ENCODE data around the gene ZNF451.

The ZNF451 gene

DNA sequence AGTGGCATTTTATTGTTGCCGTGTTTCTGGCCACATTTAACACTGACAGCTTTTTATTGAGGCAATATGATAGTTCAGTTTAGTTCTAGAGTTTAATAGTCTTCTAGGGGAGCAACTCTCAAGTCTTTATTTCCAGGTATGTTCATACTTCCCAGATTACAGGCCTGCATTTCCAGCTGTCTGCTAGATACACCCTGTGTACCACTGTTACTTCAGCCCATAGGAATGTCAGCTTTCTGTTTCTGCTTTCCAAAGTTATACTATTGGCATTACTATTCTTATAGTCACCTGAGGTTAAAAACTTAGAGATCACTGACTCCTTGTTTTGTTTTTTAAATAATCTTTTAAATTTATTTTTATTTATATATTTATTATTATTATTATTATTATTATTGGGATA, 7.6 kb downstream of the ZNF451 start:
- DNase-seq = no peak

DNA sequence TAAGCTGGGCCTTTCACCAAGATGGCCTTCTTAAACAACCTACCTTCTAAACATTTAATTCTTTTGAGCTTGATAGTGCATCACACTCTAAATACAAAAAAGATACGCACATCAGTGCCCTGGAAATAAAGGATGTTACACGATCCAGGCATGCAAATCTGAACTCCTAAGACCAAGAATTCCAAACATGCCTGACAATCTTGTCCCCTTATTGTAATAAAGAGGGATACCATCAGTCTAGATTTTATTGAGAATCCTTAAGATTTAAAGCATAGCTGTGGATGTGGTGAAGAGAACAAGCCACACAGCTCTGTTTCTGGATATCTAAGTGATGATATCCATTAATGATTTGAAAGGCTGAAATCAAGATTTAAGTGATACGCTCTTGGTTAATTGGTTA, 13.0 kb downstream of the ZNF451 start:
- no peak for DNase-seq

DNA sequence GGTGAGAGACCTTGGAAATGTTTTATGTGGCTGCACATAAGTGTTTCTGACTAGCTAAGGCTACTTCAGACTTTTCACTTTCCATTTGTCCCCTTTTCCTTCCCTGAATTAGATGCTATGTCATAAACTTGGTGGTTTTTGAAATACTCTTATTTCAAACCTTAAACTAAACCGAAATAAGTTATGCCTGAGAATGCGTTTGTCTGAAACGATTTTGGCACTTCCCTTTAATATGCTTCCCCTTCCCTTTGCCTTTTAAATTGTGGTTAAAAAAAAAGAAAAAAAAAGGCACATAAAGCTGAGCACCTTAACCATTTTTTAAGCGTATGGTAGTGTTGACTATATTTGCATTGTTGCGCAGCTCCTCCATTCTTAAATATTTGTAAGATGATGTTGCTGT, 14.3 kb downstream of the ZNF451 start:
- DNase-seq = no peak

DNA sequence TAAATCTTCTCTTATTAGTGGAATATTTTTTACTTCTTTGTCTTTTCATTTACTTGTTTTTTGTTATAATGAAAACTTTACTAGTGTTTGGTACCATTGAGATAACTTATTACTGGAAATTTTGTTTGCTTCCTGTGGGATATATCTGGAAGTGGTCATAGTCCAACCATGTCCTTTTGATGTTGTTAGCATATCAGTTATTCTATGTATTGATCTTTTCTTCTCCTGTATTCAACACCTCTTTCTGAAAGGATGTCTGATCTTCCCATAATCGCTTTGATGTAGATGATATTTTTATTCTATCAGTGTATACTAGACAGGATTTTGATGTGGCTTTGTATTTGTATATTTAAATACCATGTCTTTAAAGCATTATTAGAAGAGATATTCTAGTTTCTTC, 17.0 kb downstream of the ZNF451 start:
- no peak for DNase-seq

DNA sequence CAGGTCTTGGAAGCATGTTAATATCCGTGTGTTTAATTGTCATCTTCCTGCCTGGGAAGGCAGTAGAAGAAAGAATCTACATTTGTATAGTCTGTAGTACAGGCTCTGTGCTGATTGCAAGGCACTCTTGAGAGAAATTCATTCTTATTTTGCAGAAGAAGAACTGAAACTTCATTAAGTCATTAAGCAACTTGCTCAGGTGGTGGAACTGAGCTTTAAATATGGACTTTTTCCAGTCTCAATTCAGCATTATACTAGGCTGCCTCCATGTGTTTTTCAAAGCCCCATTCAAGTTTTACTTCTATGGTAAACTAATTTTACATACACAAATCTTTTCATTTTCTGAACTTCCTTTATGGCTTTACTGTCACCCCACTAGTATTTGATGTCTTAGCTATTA, 18.7 kb downstream of the ZNF451 start:
- no peak for DNase-seq

DNA sequence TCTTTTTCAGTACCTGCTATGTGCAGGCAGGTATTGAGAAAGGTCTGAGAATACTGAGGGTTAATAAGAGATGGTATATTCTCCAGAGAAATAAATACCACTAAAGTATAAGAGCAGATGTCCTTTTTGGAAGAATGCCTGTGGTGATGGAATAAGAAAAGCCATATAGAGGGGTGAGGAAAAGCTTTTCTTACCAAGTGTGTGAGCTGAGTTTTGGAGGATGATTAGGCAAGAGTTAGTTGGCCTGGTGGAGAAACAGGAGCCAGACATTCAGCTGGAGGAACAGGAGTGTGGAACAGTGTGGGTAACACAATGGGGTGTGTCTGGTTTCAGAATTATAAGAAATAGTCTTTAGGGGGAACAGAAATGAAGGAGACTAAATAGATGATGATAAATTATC, 19.9 kb downstream of the ZNF451 start:
- no peak for DNase-seq

DNA sequence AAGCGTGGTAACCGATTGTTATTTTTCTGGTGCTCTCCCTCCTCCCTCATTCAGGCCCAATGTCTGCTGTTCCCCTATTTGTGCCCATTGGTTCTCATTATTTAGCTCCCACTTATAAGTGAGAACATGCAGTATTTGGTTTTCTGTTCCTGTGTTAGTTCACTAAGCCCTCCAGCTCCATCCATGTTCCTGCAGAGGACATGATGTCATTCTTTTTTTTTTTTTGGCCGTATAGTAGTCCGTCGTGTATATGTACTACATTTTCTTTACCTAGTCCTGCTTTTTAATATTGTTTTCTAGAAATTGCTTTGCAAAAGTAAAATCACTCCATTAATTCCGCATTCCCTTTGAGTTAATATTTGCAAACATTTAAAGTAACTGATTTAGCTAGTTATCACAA, 23.1 kb downstream of the ZNF451 start:
- DNase-seq = no peak

DNA sequence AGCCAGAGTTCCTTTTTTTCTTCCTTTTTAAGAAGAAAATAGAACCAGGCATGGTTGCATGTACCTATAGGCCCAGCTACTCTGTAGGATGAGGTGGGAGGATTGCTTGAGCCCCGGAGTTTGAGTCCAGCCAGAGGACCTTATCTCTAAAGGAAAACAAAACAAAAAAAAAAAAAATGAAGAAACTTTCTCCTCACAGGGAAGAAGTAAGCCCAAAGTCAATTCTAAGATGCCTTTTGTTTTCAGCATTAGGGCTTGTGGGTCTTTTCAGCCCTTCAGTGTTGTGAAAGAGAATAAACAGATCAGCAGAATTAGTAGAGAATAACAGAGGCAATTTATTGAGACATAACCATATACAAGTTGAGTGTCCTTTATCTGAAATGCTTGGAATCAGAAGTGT, 26.8 kb downstream of the ZNF451 start:
- no peak for DNase-seq

DNA sequence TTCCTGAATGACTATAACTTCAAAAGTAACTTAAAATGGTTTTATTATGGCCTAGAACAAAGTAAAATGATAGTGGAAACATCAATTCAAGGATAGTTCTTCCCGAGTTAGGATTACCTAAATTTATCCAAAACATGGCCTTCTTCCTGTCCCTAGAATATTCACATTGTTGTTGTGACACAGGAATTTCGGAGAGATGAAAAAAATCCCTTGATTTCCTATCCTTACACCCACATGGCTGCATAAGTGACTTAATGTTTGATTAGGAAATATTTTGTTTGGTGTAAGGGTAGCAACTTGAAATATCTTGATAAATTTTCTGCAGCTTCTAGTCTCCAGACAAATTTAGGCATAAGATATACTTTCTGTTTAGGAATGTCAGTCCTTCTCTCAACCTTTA, 27.8 kb downstream of the ZNF451 start:
- no peak for DNase-seq

DNA sequence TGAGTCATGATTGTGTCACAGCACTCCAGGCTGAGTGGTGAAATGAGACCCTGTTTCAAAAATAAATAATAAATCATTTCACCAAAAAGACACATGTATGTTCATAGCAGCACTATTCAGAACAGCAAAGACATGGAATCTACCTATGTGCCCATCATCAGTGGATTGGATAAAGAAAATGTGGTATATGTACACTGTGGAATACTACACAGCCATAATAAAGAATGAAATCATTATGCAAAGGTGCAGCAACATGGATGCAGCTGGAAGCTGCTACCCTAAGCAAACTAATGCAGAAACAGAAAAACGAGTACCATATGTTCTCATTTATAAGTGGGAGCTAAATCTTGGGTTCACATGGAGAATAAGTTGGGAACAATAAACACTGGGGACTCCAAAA, 33.1 kb downstream of the ZNF451 start:
- DNase-seq = no peak

DNA sequence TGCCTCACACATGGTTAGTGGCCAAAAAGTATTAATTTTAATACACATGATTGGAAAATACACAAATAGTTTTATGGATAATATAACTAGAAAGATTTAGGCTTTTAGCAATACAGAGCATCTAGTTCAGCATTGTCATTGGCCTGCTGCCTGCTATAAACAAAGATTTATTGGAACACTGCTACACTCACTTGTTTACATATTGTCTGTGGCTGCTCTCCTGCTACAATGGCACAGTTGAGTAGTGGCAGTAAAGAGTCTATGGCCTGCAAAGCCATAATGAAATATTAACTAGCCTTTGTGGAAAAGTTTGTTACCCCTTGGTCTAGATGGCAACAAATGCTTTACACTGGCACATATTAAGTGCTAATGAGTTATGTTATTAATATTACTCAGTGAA, 37.8 kb downstream of the ZNF451 start:
- DNase-seq = no peak

DNA sequence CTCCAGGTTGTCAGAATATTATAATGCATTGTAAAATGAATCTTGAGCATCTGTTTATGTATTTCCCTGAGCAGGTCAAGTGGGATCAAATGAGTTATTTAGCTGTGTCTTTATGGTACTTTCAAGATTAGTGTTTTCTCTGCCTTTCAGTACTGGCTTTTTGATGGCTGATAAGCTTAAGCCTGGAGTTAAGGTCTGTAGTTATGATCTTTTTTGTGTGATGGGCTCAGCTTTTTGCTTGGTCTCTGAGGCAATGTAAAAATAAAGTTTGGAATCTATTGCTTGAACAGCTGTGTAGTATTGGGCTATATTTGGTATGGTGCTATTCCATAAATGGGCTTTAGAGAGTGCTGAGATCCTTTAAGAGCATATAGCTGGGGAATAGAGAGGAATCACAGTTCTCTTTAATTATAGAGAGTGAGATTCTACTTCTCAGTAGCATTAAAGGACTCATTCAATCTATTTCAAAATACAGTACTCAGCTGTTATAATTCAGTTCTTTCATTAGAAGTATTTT, 40.7 kb downstream of the ZNF451 start:
- no peak for DNase-seq

DNA sequence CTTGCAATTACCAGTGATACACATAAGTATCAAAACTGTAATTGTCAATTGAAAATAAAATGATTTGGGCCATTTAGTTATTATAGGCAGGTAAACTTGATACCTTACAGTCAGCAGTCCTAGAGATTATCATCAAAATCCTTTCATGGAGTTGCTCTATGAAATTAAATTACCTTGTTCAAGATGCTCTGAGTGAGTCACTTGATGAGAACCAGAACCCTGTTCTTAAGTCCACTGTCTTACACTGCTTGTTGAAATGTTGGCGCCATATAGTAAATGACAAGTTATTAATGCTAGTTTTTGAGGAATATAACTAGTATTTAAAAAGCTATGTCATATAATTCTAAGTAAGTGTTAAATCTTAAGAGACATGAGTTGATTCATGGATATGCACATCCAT, 45.0 kb downstream of the ZNF451 start:
- DNase-seq = no peak

DNA sequence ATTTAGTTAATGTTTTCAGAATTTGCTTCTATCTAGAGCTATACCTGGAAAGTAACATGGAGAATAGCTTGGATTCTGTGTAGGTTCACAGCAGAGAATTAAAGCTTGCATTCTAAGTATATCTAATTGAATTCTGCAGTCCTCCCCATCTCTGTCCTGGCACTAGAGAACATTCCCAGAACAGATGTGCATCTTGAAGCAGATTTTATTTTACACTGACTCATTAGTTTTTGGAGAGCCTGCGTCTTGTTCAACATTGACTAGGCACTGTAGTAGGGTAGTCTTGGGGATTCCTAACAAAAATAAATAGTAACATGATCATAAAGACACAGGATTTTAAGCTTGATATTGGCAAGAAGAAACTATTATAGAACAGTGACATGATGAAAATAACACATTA, 45.9 kb downstream of the ZNF451 start:
- DNase-seq = no peak

DNA sequence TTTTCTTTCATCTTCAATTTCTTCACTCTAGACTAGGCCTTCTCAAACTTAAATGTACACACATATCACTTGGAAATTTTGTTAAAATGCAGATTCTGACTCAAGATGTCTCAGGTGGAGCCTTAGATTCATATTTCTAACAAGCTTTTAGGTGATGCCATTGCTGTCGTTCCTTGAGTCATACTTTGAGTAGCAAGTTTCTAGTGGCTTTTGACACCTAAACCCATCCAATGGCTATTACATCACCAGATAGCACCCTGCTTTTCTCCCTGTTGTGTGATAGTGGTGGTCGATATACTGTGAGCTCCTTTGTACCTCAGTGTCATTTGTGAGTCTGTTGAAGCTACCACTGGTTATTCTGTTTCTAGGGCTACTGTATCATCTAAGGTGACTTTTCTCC, 47.4 kb downstream of the ZNF451 start:
- DNase-seq = no peak

DNA sequence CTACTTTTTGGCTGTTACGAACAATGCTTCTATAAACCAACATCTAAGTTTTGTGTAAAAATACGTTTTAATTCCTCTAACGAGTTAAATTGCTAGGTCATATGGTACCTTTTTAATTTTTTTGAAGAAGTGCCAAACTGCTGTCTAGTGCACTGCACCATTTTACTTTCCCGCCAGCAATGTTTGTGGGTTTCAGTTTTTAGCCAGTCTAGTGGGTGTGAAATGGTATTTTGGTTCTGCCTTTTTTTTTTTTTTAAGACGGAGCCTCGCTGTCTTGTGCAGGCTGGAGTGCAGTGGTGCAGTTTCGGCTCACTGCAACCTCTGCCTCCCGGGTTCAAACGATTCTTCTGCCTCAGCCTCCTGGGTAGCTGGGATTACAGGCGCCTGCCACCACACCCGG, 48.0 kb downstream of the ZNF451 start:
- no peak for DNase-seq

DNA sequence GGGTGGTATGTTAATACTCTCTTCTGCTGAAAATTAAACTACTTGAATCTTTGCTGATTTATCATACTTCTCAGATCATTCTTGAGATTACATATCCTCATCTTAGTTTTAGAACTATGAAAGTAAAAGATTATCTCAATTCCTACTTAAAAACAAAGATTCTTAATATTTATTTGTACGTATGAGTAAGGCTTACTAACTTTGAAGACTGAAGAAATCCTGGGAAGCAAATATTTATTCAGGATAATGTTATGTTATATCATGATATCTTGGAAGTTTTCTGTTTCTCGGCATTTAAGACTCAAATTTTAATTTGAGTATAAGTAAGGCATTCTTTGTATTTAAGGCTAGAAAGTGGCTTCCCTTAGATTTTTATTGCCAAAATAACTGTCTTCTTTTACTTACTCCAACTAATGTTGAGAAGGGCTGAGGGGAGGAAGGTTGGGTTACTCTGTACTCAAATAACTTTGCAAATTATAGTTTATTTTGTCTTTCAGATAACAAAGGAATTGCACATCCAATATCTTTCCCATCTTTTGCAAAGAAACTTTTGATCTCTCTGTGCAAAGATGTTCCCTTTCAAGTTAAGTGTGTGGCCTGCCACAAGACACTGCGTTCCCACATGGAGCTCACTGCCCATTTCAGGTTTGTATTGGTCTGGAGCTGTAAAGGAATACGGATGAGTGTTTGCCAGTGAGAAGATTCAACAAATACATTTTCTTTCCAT, 51.6 kb downstream of the ZNF451 start:
- DNase-seq = no peak

DNA sequence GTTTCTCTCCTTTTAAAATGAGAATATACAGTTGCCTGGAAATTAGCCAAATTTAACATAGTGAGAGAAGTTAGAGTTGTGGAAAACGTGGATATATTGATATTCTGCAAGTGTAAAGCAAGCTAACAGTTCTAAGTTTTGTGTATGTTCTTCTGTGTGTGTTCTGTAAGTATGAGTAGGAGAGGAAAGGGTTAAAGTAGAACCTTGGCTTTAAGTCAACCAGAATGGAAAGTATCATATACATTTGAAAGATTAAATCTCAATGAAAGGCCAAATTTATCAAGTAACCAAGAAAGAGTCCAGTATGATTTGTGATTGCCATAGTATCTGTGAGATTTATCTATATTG, 52.2 kb downstream of the ZNF451 start:
- DNase-seq = no peak

DNA sequence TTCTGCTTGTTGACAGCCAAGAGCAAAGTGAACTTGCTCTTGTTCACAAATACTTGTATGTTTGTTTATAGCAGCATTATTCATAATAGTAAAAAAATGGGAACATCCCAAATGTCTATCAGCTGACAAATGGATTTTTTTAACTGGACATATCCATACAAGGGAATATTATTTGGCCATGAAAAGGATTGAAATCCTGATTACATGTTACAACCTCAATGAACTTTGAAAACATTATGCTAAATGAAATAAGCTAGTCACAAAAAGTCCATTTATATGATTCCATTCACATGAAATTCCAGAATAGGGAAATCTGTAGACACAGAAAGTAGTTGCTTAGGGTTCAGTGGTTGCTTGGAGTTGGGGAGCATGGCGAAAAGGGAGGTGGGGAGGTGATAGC, 53.7 kb downstream of the ZNF451 start:
- DNase-seq = no peak

DNA sequence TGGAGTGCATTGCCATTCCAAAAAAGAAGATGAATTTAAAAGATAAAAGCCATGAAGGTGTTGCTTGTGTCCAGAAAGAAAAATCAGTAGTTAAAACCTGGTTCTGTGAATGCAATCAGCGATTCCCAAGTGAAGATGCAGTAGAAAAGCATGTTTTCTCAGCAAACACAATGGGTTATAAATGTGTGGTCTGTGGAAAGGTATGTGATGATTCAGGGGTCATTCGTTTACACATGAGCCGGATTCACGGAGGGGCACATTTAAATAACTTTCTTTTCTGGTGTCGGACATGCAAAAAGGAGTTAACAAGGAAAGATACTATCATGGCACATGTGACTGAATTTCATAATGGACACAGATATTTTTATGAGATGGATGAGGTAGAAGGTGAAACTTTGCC, 57.4 kb downstream of the ZNF451 start:
- no peak for DNase-seq

DNA sequence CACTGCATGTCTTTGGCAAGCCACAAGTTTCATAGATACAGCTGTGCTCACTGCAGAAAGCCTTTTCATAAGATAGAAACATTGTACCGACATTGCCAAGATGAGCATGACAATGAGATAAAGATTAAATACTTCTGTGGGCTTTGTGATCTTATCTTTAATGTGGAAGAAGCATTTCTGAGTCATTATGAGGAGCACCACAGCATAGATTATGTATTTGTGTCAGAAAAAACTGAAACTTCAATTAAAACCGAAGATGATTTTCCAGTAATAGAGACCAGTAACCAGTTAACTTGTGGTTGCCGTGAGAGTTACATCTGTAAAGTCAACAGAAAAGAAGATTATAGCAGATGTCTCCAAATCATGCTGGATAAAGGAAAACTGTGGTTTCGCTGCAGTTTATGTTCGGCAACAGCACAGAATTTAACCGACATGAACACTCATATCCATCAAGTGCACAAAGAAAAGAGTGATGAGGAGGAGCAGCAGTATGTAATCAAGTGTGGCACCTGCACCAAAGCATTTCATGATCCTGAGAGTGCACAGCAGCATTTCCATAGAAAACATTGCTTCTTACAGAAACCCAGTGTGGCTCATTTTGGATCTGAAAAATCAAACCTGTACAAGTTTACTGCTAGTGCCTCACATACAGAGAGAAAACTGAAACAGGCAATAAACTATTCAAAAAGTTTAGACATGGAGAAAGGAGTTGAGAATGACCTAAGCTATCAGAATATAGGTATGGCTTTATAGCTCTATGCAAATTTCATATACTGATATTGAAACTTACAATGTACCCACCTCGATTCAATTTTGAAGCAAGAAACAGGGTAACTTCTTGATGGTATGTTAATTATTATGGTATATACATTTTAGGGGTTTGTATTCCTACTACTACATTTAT, 58.2 kb downstream of the ZNF451 start:
- DNase-seq = no peak

DNA sequence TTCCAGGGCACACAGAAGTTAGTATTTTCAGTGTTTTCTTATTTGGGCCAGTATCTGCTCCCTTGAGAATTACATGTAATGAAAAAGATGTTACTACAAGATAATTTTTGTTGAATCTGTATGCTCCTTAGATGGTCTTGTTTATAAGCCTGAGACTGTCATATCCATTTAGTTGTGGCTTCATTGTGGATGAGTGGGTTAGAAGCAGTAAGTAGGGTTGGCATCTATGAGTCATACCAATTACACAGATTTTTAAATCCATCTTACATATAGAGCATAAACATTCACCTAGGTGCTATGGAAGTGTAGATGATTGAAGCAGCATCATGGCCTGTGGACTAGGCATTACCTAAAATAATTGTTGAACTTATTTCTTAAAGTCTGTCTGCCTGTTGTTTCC, 68.7 kb downstream of the ZNF451 start:
- DNase-seq = no peak

DNA sequence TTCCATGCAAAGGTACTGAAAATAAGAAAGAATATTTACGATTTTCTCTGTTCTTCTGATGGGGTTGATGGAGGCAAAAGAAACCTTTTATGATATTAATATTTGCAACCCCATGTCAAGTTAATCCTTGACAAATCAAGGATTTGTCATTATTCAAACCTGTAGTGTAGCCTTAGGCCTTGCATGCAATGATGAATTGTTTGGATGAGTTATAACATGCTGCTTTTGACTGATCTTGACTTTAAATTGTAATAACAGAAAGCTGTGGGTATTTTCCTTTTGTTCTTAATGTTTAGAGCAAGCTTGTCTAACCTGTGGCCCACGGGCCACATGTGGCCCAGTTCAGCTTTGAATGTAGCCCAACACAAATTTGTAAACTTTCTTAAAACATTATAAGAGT, 69.1 kb downstream of the ZNF451 start:
- no peak for DNase-seq

DNA sequence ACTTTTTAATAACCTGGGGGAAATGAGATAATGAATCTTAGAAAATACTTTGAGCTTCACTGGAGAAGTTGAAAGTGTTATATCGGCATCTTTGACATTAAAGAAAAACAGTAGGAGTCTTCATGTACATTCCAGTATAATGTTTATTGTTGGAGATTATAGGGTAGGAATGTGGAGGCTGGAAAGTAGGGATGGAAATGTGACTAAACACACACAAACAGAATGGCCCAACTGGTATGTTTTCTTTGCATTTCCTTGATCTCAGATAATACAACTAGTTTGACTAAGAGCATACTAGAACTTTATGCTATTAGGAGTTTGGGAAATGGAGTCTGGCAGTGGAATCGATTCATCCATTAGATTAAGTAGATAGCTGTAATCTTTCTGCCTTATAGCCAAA, 72.0 kb downstream of the ZNF451 start:
- no peak for DNase-seq

DNA sequence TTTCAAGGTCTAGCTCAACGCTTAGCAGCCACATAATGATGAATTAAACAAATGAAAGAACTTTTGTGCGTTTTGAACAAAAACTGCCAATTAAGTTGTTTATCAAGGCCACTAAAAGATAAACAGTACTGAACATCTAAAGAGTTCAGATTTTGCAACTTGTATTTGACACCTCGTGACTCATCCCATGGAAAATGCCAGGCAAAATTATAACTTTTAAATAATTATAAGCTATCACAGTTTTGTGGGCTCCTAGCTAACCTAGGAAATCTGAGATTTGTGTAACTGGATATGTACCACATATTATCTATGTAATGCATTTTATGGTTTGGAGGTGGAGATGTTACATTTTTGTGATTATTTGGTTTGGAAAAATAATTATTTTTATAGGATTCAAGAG, 72.5 kb downstream of the ZNF451 start:
- no peak for DNase-seq

All from activated CD4-positive, alpha-beta T cell treated with anti-CD3 and anti-CD28 coated beads for 4 hours (primary cell).